Measurements from ENCODE around the gene CCDC82. TPM values are rescaled to one million over a fixed set of nuclear protein-coding genes. Genes with fewer than 3 reads are reported as not detected.

The CCDC82 gene
- polyA plus RNA-seq, 1 of the 3 experiments (the other 2 are of a cell fraction): 8.7 TPM

DNA sequence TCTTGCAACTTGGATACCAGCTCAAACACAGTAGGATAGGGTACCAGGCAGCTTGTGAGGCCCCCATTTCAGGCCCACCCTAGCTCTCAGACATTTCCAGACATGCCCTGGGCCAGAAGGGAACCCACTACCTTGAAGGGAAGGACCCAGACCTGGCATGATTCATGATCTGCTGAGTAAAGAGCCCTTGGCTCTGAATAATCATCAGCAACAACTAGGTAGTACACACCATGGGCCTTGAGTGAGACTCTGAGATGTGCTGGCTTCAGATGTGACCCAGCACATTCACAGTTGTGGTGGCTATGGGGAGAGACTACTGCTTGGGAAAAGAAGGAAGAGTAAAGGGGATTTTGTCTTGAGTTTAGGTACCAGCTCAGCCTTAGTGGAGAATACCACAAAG is 23.7 kb upstream of the CCDC82 start:
- no peak overlapping the region for H2AFZ ChIP-seq (ENCODE audit: low read depth)
- CTCF ChIA-PET: interaction anchor here (2.2 kb wide), 1 partner anchor 20 kb away, joined by 6 read pairs; no protein-coding TSS in a partner anchor
- DNase-seq: no peak
- H3K9ac ChIP-seq: no peak overlapping the region
- H3K4me2 ChIP-seq: no peak overlapping the region
- no peak for TF ChIP-seq ZBTB33 (IDR thresholded peaks at IDR 0.05; ENCODE audit: borderline replicate concordance, low read depth)
- TF ChIP-seq POLR2AphosphoS5 (IDR thresholded peaks at IDR 0.05; ENCODE audit: low read depth, low read length): no peak
- no peak for TF ChIP-seq CHD2 (IDR thresholded peaks at IDR 0.05; ENCODE audit: low read length, partially characterized antibody)
- no peak for TF ChIP-seq NRF1 (IDR thresholded peaks at IDR 0.05; ENCODE audit: low read depth, low read length)
- TF ChIP-seq, protein P1, sequence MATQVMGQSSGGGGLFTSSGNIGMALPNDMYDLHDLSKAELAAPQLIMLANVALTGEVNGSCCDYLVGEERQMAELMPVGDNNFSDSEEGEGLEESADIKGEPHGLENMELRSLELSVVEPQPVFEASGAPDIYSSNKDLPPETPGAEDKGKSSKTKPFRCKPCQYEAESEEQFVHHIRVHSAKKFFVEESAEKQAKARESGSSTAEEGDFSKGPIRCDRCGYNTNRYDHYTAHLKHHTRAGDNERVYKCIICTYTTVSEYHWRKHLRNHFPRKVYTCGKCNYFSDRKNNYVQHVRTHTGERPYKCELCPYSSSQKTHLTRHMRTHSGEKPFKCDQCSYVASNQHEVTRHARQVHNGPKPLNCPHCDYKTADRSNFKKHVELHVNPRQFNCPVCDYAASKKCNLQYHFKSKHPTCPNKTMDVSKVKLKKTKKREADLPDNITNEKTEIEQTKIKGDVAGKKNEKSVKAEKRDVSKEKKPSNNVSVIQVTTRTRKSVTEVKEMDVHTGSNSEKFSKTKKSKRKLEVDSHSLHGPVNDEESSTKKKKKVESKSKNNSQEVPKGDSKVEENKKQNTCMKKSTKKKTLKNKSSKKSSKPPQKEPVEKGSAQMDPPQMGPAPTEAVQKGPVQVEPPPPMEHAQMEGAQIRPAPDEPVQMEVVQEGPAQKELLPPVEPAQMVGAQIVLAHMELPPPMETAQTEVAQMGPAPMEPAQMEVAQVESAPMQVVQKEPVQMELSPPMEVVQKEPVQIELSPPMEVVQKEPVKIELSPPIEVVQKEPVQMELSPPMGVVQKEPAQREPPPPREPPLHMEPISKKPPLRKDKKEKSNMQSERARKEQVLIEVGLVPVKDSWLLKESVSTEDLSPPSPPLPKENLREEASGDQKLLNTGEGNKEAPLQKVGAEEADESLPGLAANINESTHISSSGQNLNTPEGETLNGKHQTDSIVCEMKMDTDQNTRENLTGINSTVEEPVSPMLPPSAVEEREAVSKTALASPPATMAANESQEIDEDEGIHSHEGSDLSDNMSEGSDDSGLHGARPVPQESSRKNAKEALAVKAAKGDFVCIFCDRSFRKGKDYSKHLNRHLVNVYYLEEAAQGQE (IDR thresholded peaks at IDR 0.05; ENCODE audit: low read depth, low read length): no peak
- TF ChIP-seq USF2 (IDR thresholded peaks at IDR 0.05; ENCODE audit: borderline replicate concordance, low read depth, low read length): no peak
- no peak for TF ChIP-seq FOXJ3 (CRISPR knock-in tag; IDR thresholded peaks at IDR 0.05)
- TF ChIP-seq, protein P2, sequence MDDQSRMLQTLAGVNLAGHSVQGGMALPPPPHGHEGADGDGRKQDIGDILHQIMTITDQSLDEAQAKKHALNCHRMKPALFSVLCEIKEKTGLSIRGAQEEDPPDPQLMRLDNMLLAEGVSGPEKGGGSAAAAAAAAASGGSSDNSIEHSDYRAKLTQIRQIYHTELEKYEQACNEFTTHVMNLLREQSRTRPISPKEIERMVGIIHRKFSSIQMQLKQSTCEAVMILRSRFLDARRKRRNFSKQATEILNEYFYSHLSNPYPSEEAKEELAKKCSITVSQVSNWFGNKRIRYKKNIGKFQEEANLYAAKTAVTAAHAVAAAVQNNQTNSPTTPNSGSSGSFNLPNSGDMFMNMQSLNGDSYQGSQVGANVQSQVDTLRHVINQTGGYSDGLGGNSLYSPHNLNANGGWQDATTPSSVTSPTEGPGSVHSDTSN (IDR thresholded peaks at IDR 0.05): no peak
- no peak for TF ChIP-seq IRF3 (IDR thresholded peaks at IDR 0.05; ENCODE audit: low read depth, low read length)
- no peak for TF ChIP-seq SMC3 (IDR thresholded peaks at IDR 0.05; ENCODE audit: low read depth, low read length)
- TF ChIP-seq FOSL2 (IDR thresholded peaks at IDR 0.05; ENCODE audit: borderline replicate concordance, low read depth): no peak
- TF ChIP-seq EP300 (IDR thresholded peaks at IDR 0.05; ENCODE audit: borderline replicate concordance in 1 of 2, low read depth in 1 of 2, low read length in 1 of 2): no peak
- no peak for TF ChIP-seq RXRA (IDR thresholded peaks at IDR 0.05; ENCODE audit: borderline replicate concordance, low read depth)
- TF ChIP-seq GATA2 (CRISPR knock-in tag; IDR thresholded peaks at IDR 0.05): no peak
- TF ChIP-seq FOXM1 (IDR thresholded peaks at IDR 0.05; ENCODE audit: low read depth): no peak
- TF ChIP-seq TEAD4 (IDR thresholded peaks at IDR 0.05; ENCODE audit: borderline replicate concordance, insufficient read depth): no peak
- no peak for TF ChIP-seq EZH2phosphoT487 (IDR thresholded peaks at IDR 0.05; ENCODE audit: borderline replicate concordance, low read depth)
- TF ChIP-seq RAD21 (IDR thresholded peaks at IDR 0.05; ENCODE audit: low read length): no peak
- no peak for TF ChIP-seq YY1 (IDR thresholded peaks at IDR 0.05; ENCODE audit: low read depth)
- H4K20me1 ChIP-seq (ENCODE audit: insufficient read depth): no peaks in the 10 kb centered on the region
- H3K4me1 ChIP-seq (ENCODE audit: control insufficient read depth in 1 of 2, insufficient read depth in 2 of 2, low read depth in 1 of 2, low read length in 1 of 2): no peaks in the 10 kb centered on the region
- H3K4me3 ChIP-seq (ENCODE audit: low read depth in 2 of 2, low read length in 1 of 2): no peak overlapping the region
- H3F3A ChIP-seq (replicated peaks; ENCODE audit: insufficient read depth): no peaks in the 10 kb centered on the region
- no peaks in the 10 kb centered on the region; the same call in 1 of the 2 replicates for H3K27me3 ChIP-seq (ENCODE audit: insufficient read depth)
- H3K79me2 ChIP-seq (ENCODE audit: insufficient read depth): no peaks in the 10 kb centered on the region
- H3K36me3 ChIP-seq (replicated peaks in 1 of 2; ENCODE audit: control insufficient read depth in 1 of 2, insufficient read depth in 2 of 2, low read length in 1 of 2): no peaks in the 10 kb centered on the region
- H3K9me3 ChIP-seq: no peaks in the 10 kb centered on the region
- H3K27ac ChIP-seq (ENCODE audit: low read depth in 2 of 2, low read length in 1 of 2): no peak overlapping the region
- POLR2A ChIA-PET: no interaction called here
- H3K9me2 ChIP-seq: no peaks in the 10 kb centered on the region
